GM10266 (cell line): ENCODE results near the gene MACROD1.

Experiments
- DNase-seq: peaks from one replicate; pipeline ENCODE4 v3.0.0; 2012; ENCODE audit errors: extremely low spot score
- TF ChIP-seq, protein P1 (sequence below): IDR thresholded peaks from 2 replicates; pipeline ENCODE4 v1.5.1; 2012; ENCODE audit warnings: mild to moderate bottlenecking, low read depth; ENCODE audit not compliant: control insufficient read depth, insufficient read depth; ENCODE audit errors: missing control alignments

The MACROD1 gene

DNA sequence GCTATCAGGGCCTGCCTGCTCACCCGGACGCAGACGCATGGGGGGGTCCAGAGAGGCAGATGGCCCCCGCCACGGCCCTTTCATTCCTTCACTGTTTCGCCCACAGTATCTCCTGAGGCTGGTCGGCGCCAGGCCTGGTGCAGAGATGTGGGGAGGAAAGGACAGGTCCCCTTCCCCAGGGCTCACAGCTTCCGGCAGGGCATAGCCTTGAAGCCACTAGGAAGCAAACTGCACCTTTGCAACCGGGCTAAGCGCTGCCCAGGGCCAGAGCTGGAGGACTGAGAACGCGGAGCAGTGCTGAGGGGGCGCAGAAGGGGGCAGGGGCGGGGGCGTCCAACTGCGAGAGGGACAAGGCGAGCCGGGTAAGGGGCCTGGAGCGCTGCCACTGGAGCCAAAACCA, 150.4 kb downstream of the MACROD1 start:
- DNase-seq: no peak
- TF ChIP-seq, protein P1, sequence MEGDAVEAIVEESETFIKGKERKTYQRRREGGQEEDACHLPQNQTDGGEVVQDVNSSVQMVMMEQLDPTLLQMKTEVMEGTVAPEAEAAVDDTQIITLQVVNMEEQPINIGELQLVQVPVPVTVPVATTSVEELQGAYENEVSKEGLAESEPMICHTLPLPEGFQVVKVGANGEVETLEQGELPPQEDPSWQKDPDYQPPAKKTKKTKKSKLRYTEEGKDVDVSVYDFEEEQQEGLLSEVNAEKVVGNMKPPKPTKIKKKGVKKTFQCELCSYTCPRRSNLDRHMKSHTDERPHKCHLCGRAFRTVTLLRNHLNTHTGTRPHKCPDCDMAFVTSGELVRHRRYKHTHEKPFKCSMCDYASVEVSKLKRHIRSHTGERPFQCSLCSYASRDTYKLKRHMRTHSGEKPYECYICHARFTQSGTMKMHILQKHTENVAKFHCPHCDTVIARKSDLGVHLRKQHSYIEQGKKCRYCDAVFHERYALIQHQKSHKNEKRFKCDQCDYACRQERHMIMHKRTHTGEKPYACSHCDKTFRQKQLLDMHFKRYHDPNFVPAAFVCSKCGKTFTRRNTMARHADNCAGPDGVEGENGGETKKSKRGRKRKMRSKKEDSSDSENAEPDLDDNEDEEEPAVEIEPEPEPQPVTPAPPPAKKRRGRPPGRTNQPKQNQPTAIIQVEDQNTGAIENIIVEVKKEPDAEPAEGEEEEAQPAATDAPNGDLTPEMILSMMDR: no peak

DNA sequence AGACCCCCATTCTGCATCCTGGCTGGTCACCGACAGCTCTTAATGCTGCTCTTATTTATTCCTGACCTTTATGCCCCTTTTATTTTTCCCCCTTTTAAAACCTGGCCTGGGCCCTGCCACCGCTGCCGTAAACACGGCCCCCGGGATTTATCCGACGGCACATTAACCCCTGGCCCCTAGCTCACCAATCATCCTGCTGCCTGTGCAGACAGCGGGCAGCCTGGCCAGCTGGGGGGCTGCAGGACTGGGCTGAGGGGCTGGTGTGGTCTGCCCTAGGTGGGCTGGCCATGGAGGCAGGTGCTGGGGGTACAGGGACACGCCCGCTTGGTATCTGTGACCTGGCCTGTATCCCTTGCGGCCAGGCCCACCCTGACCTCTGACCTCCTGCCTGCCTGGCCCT, 151.6 kb downstream of the MACROD1 start:
- TF ChIP-seq, protein P1: no peak

DNA sequence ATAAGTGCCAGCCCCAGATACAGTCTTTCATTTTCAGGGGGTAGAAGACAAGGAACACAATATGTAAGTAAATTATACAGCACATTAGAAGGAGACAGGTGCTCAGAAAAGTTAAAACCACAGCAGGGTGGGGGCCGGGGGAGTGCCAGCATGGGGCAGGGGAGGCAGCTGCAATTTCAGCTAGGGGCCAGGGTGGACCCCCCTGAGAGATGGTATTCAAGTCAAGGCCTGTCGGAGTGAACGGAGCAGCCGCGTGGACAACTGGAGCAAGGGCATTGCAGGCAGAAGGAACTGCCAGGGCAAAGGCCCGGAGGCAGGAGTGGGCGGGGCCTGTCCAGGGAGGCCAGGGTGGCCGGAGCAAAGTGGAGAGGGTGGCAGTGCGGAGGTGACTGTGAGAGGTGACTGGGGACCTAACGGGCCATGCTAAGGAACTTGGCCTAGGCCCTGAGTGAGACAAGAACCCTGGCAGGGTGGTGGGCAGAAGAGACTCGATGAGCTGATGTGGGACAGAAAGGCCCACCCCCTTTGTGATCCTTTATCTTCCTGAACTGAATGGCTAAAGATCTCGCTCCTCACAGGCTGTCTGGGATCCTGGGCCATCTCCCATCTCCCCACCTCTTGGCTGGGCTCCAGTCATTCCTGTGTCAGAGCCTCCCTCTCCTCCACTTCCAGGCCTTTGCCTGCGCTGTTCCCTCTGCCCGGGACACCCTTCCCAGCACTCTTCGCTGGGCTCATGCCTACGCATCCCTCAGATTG, 152.6 kb downstream of the MACROD1 start:
- TF ChIP-seq, protein P1: no peak
- no peak for DNase-seq

More for the DNA sequence above, 151.6 kb downstream of the MACROD1 start:
- DNase-seq: no peak

DNA sequence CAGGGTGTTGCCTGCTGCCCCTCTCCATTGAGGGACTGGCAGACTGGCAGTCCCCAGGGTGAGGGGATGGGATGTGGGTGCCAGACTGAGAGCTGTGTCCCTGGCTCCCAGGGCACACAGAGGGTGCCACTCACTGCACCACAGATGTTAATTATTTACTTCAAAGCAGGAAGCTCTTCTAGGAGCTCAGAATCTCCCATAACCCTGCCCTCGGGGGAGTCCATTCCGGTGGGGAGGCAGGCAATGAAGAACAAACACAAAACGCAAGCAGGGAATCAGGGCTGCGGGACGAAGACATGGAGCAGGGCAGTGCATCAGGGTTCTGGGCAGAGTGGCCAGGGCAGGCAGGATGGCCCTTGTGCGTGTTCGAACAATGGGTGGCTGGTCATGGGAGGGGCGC, 154.5 kb downstream of the MACROD1 start:
- no peak for DNase-seq

DNA sequence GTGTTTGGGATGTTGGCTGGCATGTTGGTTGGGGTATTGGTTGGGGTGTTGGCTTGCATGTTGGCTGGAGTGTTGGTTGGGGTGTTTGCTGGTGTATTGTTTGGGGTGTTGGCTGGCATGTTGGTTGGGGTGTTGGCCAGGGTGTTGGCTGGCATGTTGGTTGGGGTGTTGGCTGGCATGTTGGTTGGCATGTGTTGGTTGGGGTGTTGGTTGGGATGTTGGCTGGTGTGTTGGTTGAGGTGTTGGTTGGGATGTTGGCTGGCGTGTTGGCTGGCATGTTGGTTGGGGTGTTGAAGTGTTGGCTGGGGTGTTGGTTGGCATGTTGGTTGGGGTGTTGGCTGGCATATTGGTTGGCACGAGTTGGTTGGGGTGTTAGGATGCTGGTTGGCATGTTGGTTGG, 155.1 kb downstream of the MACROD1 start:
- TF ChIP-seq, protein P1: no peak
- no peak for DNase-seq

More for the DNA sequence above, 154.5 kb downstream of the MACROD1 start:
- TF ChIP-seq, protein P1: no peak

DNA sequence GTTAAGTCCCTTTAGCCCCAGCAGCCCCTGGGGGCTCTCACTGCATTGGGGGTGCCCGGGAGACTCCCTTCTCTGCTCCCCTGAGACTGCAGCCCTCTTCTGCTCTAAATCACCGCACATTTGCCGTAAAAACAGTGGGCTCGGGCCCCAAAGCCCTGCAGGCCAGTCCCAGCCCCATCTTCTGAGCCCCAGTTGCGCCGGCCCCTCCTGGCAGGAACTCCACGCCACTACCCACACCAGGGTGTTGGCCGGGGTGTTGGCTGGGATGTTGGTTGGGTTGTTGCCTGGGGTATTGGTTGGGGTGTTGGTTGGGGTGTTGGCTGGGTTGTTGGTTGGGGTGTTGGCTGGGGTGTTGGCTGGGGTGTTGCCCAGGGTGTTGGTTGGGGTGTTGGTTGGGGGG, 156.2 kb downstream of the MACROD1 start:
- TF ChIP-seq, protein P1: no peak
- no peak for DNase-seq

DNA sequence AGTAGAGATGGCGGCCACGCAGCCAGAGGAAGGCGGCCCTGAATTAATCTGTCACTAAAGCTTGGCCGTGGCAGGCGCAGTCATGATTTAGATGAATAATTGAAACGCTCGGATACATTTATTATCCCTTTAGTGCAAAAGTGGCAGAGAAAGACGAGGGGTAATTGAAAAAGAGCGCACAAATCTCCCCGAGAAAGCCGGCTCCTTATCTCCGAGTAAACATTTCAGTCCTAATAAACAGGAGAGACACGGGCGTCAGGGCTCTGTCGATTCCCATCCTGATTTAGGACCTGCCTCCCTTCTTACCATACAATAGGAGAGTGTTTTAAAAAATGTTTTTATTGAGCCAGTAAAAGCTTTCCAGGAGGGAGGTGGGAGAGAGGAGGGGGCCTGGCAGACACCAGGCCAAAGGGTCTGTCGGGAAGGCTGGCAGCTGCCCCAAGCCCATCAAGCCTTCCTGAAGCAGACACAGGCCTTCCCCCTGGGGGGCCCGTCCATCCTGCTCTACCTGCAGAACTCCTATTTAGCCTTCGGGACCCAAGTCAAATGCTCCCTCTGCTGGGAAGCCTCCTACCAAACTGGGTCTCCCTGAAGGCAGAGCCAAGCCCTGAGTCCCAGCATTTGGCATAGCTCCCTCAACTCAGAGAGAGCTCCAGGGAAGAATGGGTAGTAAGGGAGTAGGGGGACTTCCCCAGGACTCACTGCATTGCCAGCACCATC, 156.8 kb downstream of the MACROD1 start:
- DNase-seq: no peak
- TF ChIP-seq, protein P1: no peak
